ENCODE data around the gene IKZF4. TPM values are rescaled to one million over a fixed set of nuclear protein-coding genes. Genes with fewer than 3 reads are reported as not detected.
A peak's percentile ranks its signal among the peaks of the same experiment; 100 is the strongest.

Gene IKZF4
- total and polyA plus RNA-seq, 2 of the 8 experiments (the other 6 are each of a cell fraction or from before 2014, with no cell fraction given) = 8.0 to 13.3 TPM

DNA sequence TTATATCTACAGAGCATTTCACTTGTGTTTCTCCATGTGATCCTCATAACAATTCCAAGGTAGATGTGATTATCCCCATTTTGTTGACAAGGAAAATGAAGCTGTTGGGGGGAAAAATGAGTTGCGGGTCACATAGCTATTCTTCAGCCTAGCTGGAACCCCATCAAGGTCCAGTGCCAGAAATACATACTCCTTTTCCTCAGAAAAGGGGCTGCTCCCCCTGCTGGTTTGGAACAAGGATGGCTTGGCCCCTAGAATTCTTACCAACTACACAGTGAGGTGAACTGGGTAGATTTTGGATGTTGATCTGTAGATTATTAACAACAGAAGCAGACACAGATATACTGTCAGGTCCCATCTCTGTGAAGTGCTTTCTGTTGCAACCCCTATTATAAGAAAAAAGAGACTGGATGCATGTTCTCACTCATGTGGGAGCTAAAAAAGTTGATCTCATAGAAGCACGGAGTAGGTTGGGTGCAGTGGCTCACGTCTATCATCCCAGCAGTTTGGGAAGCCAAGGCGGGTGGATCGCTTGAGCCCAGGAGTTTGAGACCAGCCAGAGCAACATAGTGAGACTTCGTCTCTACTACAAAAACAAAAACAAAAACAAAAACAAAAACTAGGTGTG, 8.9 kb downstream of the IKZF4 start (continued):
- TF ChIP-seq, protein P1, sequence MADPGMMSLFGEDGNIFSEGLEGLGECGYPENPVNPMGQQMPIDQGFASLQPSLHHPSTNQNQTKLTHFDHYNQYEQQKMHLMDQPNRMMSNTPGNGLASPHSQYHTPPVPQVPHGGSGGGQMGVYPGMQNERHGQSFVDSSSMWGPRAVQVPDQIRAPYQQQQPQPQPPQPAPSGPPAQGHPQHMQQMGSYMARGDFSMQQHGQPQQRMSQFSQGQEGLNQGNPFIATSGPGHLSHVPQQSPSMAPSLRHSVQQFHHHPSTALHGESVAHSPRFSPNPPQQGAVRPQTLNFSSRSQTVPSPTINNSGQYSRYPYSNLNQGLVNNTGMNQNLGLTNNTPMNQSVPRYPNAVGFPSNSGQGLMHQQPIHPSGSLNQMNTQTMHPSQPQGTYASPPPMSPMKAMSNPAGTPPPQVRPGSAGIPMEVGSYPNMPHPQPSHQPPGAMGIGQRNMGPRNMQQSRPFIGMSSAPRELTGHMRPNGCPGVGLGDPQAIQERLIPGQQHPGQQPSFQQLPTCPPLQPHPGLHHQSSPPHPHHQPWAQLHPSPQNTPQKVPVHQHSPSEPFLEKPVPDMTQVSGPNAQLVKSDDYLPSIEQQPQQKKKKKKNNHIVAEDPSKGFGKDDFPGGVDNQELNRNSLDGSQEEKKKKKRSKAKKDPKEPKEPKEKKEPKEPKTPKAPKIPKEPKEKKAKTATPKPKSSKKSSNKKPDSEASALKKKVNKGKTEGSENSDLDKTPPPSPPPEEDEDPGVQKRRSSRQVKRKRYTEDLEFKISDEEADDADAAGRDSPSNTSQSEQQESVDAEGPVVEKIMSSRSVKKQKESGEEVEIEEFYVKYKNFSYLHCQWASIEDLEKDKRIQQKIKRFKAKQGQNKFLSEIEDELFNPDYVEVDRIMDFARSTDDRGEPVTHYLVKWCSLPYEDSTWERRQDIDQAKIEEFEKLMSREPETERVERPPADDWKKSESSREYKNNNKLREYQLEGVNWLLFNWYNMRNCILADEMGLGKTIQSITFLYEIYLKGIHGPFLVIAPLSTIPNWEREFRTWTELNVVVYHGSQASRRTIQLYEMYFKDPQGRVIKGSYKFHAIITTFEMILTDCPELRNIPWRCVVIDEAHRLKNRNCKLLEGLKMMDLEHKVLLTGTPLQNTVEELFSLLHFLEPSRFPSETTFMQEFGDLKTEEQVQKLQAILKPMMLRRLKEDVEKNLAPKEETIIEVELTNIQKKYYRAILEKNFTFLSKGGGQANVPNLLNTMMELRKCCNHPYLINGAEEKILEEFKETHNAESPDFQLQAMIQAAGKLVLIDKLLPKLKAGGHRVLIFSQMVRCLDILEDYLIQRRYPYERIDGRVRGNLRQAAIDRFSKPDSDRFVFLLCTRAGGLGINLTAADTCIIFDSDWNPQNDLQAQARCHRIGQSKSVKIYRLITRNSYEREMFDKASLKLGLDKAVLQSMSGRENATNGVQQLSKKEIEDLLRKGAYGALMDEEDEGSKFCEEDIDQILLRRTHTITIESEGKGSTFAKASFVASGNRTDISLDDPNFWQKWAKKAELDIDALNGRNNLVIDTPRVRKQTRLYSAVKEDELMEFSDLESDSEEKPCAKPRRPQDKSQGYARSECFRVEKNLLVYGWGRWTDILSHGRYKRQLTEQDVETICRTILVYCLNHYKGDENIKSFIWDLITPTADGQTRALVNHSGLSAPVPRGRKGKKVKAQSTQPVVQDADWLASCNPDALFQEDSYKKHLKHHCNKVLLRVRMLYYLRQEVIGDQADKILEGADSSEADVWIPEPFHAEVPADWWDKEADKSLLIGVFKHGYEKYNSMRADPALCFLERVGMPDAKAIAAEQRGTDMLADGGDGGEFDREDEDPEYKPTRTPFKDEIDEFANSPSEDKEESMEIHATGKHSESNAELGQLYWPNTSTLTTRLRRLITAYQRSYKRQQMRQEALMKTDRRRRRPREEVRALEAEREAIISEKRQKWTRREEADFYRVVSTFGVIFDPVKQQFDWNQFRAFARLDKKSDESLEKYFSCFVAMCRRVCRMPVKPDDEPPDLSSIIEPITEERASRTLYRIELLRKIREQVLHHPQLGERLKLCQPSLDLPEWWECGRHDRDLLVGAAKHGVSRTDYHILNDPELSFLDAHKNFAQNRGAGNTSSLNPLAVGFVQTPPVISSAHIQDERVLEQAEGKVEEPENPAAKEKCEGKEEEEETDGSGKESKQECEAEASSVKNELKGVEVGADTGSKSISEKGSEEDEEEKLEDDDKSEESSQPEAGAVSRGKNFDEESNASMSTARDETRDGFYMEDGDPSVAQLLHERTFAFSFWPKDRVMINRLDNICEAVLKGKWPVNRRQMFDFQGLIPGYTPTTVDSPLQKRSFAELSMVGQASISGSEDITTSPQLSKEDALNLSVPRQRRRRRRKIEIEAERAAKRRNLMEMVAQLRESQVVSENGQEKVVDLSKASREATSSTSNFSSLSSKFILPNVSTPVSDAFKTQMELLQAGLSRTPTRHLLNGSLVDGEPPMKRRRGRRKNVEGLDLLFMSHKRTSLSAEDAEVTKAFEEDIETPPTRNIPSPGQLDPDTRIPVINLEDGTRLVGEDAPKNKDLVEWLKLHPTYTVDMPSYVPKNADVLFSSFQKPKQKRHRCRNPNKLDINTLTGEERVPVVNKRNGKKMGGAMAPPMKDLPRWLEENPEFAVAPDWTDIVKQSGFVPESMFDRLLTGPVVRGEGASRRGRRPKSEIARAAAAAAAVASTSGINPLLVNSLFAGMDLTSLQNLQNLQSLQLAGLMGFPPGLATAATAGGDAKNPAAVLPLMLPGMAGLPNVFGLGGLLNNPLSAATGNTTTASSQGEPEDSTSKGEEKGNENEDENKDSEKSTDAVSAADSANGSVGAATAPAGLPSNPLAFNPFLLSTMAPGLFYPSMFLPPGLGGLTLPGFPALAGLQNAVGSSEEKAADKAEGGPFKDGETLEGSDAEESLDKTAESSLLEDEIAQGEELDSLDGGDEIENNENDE (IDR thresholded peaks at IDR 0.05; ENCODE audit: insufficient replicate concordance, low read length) = no peak
- TF ChIP-seq SAP30 (IDR thresholded peaks at IDR 0.05; ENCODE audit: insufficient read depth, insufficient replicate concordance, low read length) = no peak
- no peak for TF ChIP-seq YY1 (IDR thresholded peaks at IDR 0.05; ENCODE audit: low read depth, low read length)
- no peak for TF ChIP-seq CBX5 (IDR thresholded peaks at IDR 0.05; ENCODE audit: low read depth, low read length)
- TF ChIP-seq KDM4A (IDR thresholded peaks at IDR 0.05; ENCODE audit: low read depth, low read length, severe bottlenecking) = no peak
- TF ChIP-seq, protein P2, sequence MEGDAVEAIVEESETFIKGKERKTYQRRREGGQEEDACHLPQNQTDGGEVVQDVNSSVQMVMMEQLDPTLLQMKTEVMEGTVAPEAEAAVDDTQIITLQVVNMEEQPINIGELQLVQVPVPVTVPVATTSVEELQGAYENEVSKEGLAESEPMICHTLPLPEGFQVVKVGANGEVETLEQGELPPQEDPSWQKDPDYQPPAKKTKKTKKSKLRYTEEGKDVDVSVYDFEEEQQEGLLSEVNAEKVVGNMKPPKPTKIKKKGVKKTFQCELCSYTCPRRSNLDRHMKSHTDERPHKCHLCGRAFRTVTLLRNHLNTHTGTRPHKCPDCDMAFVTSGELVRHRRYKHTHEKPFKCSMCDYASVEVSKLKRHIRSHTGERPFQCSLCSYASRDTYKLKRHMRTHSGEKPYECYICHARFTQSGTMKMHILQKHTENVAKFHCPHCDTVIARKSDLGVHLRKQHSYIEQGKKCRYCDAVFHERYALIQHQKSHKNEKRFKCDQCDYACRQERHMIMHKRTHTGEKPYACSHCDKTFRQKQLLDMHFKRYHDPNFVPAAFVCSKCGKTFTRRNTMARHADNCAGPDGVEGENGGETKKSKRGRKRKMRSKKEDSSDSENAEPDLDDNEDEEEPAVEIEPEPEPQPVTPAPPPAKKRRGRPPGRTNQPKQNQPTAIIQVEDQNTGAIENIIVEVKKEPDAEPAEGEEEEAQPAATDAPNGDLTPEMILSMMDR (IDR thresholded peaks at IDR 0.05; ENCODE audit: control extremely low read depth in 1 of 3, insufficient read depth in 1 of 3, low read depth in 1 of 3, low read length in 3 of 3) = peak; percentile 37 to 74 (median 66)
- TF ChIP-seq NANOG (IDR thresholded peaks at IDR 0.05; ENCODE audit: insufficient read depth, low read depth, low read length, poor library complexity, severe bottlenecking) = no peak

Data from H1 (cell line).